MM.1S (cell line): ENCODE data around the gene SLC25A28.

Experiments used
- DNase-seq: peaks from one replicate; pipeline ENCODE4 v3.0.0-alpha.2; 2015
- H2AFZ ChIP-seq: fragments of 300-600 bp; sonication (generic); 2 replicates; pipeline ENCODE4 v1.6.0; 2016; ENCODE audit warnings: antibody characterized with exemption, low read length
- H3F3A ChIP-seq: fragments of 300-600 bp; sonication (generic); 2 replicates; pipeline ENCODE4 v1.6.1; 2016; ENCODE audit warnings: mild to moderate bottlenecking, antibody characterized with exemption, low read length, moderate library complexity, mixed read lengths; ENCODE audit not compliant: insufficient read depth
- H3K27ac ChIP-seq: fragments of 300-600 bp; sonication (generic); 2 replicates; pipeline ENCODE4 v1.5.1; 2016; ENCODE audit warnings: mild to moderate bottlenecking, low read length
- H3K27me3 ChIP-seq: fragments of 300-600 bp; sonication (generic); replicated peaks from 2 replicates; pipeline ENCODE4 v1.6.0; 2016; ENCODE audit warnings: low read length; ENCODE audit not compliant: insufficient read depth
- H3K36me3 ChIP-seq: fragments of 300-600 bp; sonication (generic); replicated peaks from 2 replicates; pipeline ENCODE4 v1.6.1; 2016; ENCODE audit warnings: mild to moderate bottlenecking, low read length, mixed read lengths; ENCODE audit not compliant: insufficient read depth
- H3K4me1 ChIP-seq: fragments of 300-600 bp; sonication (generic); 2 replicates; pipeline ENCODE4 v1.6.1; 2016; ENCODE audit warnings: low read length, mixed read lengths
- H3K4me2 ChIP-seq: fragments of 300-600 bp; sonication (generic); 2 replicates; pipeline ENCODE4 v1.6.0; 2016; ENCODE audit warnings: low read depth, low read length
- H3K4me3 ChIP-seq: fragments of 300-600 bp; sonication (generic); 2 replicates; pipeline ENCODE4 v1.5.1; 2016; ENCODE audit warnings: low read length, mixed read lengths
- H3K79me2 ChIP-seq: fragments of 300-600 bp; sonication (generic); 2 replicates; pipeline ENCODE4 v1.6.1; 2016; ENCODE audit warnings: mixed run types, low read length, mixed read lengths
- H3K9ac ChIP-seq: fragments of 300-600 bp; sonication (generic); 2 replicates; pipeline ENCODE4 v1.6.1; 2016; ENCODE audit warnings: low read length, mixed read lengths
- H3K9me2 ChIP-seq: fragments of 300-600 bp; sonication (generic); replicated peaks from 2 replicates; pipeline ENCODE4 v1.6.1; 2016; ENCODE audit warnings: mild to moderate bottlenecking, low read length, mixed read lengths; ENCODE audit not compliant: insufficient read depth
- H3K9me3 ChIP-seq: fragments of 300-600 bp; sonication (generic); replicated peaks from 2 replicates; pipeline ENCODE4 v1.6.1; 2016; ENCODE audit warnings: mild to moderate bottlenecking, low read length, mixed read lengths; ENCODE audit not compliant: insufficient read depth
- H4K20me1 ChIP-seq: fragments of 300-600 bp; sonication (generic); 2 replicates; pipeline ENCODE4 v1.6.1; 2016; ENCODE audit warnings: mild to moderate bottlenecking, low read length, moderate library complexity, mixed read lengths; ENCODE audit not compliant: insufficient read depth
- EZH2 ChIP-seq: fragments of 300-600 bp; sonication (generic); optimal IDR thresholded peaks from 2 replicates; pipeline ENCODE3; 2017; ENCODE audit warnings: low read depth, mild to moderate bottlenecking, antibody characterized with exemption, low read length, mixed read lengths
- EZH2phosphoT487 ChIP-seq: fragments of 300-600 bp; sonication (generic); IDR thresholded peaks from 2 replicates; pipeline ENCODE4 v1.6.1; 2018; ENCODE audit warnings: antibody characterized with exemption, low read length
- TF ChIP-seq, protein P1 (sequence below): fragments of 300-600 bp; sonication (generic); IDR thresholded peaks from 2 replicates; pipeline ENCODE4 v1.5.1; 2016; ENCODE audit warnings: antibody characterized with exemption, low read length, mixed read lengths

SLC25A28 gene

DNA sequence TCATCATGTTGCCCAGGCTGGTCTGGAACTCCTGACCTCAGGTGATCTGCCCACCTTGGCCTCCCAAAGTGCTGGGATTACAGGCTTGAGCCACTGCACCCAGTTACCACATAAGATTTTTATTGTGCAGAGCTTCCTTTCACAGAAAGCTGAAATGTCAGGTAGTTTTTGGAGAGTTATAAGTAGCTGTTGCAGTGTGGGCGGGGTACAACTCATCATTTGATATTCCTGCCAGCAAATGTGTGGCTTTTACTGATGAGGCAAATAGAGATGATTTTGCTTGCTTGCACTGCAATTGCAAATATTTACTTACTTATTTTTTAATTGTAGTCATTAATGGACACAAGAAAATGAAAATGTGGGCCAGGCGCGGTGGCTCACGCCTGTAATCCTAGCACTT lies 55.1 kb downstream of the SLC25A28 start:
- H3K4me3 ChIP-seq: no peak overlapping the region
- H3K9ac ChIP-seq: no peak overlapping the region
- H3K79me2 ChIP-seq: no peaks in the 10 kb centered on the region
- H4K20me1 ChIP-seq: no peaks in the 10 kb centered on the region
- no peaks in the 10 kb centered on the region for H3K27me3 ChIP-seq
- TF ChIP-seq, protein P1, sequence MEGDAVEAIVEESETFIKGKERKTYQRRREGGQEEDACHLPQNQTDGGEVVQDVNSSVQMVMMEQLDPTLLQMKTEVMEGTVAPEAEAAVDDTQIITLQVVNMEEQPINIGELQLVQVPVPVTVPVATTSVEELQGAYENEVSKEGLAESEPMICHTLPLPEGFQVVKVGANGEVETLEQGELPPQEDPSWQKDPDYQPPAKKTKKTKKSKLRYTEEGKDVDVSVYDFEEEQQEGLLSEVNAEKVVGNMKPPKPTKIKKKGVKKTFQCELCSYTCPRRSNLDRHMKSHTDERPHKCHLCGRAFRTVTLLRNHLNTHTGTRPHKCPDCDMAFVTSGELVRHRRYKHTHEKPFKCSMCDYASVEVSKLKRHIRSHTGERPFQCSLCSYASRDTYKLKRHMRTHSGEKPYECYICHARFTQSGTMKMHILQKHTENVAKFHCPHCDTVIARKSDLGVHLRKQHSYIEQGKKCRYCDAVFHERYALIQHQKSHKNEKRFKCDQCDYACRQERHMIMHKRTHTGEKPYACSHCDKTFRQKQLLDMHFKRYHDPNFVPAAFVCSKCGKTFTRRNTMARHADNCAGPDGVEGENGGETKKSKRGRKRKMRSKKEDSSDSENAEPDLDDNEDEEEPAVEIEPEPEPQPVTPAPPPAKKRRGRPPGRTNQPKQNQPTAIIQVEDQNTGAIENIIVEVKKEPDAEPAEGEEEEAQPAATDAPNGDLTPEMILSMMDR: no peak
- TF ChIP-seq EZH2phosphoT487 (no peak), EZH2 (no peak)
- H3F3A ChIP-seq: no peaks in the 10 kb centered on the region
- H3K9me3 ChIP-seq: no peaks in the 10 kb centered on the region
- H3K27ac ChIP-seq: no peak overlapping the region
- DNase-seq: no peak
- H2AFZ ChIP-seq: no peak overlapping the region
- no peak overlapping the region for H3K4me2 ChIP-seq
- no peaks in the 10 kb centered on the region for H3K9me2 ChIP-seq
- H3K36me3 ChIP-seq: no peaks in the 10 kb centered on the region
- H3K4me1 ChIP-seq: no peaks in the 10 kb centered on the region

DNA sequence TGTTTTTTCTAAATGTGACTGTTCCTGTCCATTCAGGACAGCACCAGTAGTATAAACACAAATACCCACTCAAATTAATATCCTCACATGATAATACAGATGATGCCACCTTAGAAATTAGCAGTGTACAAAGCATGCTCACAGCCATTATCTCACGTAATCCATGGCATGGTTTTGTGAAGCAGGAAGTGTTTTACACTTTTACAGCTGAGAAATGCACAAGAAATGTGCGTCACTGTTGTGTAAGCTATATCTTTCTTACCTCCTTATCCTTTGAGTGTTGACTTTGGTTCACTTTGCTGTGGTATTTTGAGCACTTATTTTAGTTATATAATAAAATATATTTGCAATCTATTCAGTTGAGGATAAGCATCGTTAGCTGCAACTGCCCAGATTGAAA lies 55.9 kb downstream of the SLC25A28 start:
- Histone ChIP-seq H3K79me2 (no peaks in the 10 kb centered on the region), H4K20me1 (no peaks in the 10 kb centered on the region), H2AFZ (no peak overlapping the region), H3K36me3 (no peaks in the 10 kb centered on the region), H3K9me3 (no peaks in the 10 kb centered on the region), H3K9ac (no peak overlapping the region), H3K9me2 (no peaks in the 10 kb centered on the region), H3F3A (no peaks in the 10 kb centered on the region), H3K27ac (no peak overlapping the region), H3K4me2 (no peak overlapping the region), H3K4me1 (no peaks in the 10 kb centered on the region), H3K27me3 (no peaks in the 10 kb centered on the region), H3K4me3 (no peak overlapping the region)
- TF ChIP-seq EZH2phosphoT487: no peak
- no peak for TF ChIP-seq EZH2
- TF ChIP-seq, protein P1: no peak
- DNase-seq: no peak

DNA sequence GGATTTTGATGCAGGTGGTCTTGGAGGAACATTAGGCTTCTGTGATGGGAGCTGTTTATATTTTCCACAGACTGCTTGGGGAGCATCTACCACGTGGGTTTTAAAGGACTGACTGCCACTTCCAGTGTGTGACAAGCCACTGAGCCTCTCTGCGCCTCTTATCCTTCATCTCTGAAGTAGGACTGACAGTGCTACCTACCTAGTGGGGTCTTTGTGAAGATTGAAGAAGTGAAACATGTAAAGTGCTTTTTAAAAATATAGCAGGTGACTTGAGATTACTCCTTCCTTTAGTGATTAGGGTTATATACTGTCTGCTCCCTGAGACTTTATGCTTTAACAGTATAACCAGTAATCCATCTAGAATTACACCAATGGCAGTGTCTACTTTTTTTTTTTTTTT lies 57.6 kb downstream of the SLC25A28 start:
- no peaks in the 10 kb centered on the region for H4K20me1 ChIP-seq
- H3K27me3 ChIP-seq: no peaks in the 10 kb centered on the region
- H3K9me2 ChIP-seq: no peaks in the 10 kb centered on the region
- H3K36me3 ChIP-seq: no peaks in the 10 kb centered on the region
- no peak overlapping the region for H2AFZ ChIP-seq
- no peak overlapping the region for H3K9ac ChIP-seq
- H3K79me2 ChIP-seq: no peaks in the 10 kb centered on the region
- no peak overlapping the region for H3K4me3 ChIP-seq
- no peaks in the 10 kb centered on the region for H3K9me3 ChIP-seq
- TF ChIP-seq, protein P1: no peak
- TF ChIP-seq EZH2 (no peak), EZH2phosphoT487 (no peak)
- no peaks in the 10 kb centered on the region for H3K4me1 ChIP-seq
- no peak for DNase-seq
- no peaks in the 10 kb centered on the region for H3F3A ChIP-seq
- H3K4me2 ChIP-seq: no peak overlapping the region
- no peak overlapping the region for H3K27ac ChIP-seq
